GM19043 (cell line): ENCODE results near the gene CAMK2G.
"Not testable (repeated sequence)": the region's sequence is repeated elsewhere in the genome, so short reads cannot be mapped to it uniquely, and the experiment has no call there.

Experiments used
- ATAC-seq: cut with Tn5 transposase; IDR thresholded peaks from one replicate; pipeline ENCODE4 v1.9.1; 2021; ENCODE audit warnings: low read depth; ENCODE audit not compliant: unreplicated experiment

Gene CAMK2G

DNA sequence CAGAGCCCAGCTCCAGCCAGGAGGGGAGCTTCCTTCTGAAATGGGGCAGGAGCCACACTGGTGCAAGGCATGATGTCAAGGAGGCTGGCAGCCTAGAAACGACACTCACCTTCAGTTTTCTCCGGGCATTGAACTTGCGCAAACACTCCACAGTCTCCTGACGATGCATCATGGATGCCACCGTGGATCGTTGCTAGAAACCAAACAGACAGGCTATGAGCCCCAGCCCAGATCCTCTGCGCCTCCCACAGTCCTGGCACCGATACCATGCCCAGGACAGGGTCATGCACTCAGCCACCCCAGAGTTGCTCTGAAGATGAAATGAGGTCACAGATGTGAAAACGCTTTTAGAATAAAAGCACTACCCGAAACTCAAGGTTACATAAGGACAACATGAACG, 32.0 kb downstream of the CAMK2G start:
- ATAC-seq = no peak

DNA sequence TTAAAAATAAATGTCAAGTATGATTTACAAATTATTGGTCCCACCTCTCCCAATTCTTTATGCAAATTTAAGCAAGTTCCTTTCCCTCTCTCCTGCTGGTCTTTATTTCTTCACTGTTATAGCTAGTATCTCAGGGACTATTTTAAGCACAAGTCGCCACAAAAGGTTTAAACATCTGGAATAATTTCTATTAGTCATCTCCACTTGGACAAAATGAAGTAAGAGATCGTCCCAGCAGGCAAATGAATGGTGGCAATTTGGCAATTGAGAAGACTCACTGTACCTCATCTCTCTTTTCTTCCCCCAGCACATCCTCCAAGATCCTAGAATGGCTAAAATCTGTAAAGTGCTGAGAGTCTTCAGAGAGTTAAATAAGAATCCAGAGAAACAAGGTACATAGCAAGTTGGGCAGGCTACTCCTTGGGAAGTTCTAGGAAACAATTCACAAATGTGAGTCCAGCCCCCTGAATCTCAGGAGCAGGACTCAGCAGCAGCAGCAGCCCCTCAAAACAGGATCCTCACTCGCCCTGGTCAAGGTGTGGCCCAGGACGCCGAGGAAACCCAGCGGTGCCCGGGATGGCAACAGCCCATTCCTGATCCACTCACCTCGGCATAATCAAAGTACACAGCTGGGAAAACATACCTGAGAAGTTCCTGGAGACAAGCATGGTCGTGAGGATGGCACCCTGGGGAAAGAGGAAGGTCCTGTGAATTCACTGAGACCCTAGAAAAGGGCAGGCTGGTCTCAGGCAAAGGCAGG, 32.6 kb downstream of the CAMK2G start:
- ATAC-seq = no peak

DNA sequence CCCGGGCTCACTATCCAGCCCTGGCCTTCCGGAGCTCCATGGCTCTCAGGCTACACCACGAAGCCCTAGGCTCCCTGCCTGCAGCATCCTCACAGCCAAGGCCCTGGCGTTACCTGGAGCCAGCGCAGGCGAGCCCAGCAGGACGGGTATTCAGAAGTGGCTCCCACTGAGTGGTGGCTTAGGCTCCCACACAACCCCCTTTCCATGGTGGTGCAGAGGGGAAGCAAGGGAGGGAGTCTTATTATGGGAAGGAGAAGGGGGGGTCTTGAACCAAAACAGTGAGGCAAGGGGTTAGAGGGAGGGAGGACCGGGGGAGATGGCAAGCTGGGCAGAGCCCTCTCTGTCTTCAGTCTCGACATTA, 33.3 kb downstream of the CAMK2G start:
- no peak for ATAC-seq

DNA sequence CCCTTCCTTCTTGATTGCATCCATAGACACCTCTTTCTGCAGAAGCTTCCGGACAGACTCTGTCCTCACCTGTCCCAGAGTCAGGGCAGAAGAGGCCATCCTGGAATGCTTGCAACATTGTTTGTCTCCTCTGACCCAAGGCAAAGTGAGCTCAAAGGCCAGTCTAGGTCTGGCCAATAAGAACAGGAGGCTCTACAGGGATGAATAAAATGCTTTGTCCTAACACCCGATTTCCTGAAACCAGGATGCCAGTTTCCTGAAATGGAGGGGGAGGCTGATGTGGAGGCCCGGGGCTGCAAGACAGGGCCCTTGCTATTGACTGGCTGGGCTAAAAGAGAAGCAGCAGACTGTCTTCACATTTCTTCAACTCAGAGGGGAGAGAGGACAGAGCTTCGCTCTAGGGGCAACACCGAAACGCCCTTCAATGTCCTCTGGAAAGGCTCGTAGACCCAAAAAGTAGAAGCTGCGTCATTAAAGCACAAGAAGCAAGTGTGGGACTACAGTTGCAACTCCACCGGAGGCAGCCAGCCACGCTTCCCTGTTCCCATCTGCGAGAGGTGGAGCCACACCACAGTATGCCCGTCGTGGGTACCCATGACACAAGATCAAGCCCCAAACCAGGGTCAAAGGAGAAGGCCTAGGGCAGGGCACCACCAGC, 33.8 kb downstream of the CAMK2G start:
- no peak for ATAC-seq

DNA sequence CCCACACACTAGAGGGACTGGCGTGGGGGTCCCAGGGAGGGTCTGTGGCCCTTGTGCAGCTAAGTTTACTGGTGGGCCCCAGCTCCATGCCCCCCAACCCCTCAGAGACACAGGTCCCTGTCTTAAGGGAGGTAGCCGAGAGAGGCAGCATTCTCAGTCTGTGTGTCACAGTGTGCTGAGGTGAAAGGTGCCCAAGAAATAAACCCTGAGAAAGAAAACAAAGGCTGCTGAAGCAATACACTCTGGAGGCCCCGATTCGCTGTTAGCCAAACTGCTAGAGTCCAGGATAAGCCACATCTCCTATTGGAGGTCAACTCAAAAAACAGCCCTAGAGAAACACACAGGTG, 34.3 kb downstream of the CAMK2G start:
- ATAC-seq = no peak

DNA sequence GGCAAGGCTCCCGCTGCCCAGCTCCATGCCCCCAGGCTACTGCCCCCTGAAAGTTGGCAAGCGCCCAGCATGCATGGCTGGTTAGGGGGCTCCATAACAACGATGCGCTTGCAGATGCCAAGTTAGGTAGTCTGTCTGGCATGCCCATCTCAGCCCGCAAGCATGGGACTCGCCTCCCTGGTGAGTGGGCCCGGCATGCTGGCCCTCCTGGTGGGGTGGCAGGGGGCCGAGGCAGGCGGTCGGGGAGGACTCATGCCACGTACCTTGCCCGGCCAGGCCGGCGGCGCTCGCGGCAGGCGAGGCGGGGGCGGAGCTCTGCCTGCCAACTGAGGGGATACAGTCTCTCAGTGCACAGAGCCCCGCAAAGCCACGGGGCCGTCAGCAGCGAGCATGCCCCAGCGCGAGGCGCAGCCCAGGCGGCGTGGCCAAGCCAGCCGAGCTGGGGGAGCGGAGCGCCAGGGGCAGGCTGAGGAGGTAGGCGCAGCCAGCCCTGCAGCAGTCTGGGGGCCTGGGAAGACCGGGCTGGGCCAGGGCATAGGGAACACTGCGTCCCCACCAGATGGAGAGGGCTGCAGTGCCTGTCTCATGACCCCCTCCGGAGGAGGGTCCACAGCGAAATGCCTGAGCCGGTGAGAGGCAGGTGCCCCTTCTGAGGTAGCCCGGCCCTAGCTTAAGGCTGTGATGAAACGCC, 34.9 kb downstream of the CAMK2G start:
- no peak for ATAC-seq

DNA sequence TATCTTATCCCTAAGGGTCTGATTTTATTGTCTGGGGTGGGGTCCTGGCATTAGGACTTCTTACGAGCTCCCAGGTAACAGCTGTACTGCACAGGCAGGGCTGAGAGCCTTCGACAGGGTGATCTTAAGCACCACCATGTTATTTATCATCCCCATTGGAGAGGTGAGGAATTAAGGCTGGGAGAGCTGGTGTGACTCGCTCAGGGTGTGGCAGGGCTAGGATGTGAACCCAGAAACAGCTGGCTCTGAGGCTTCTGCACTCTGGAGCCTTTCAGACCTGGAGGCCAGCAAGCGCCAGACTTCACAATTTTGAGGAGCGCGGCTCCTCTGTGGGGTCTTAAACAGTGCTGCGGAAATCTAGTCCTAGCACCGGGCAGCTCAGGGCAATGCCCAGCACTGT, 35.5 kb downstream of the CAMK2G start:
- ATAC-seq = no peak

DNA sequence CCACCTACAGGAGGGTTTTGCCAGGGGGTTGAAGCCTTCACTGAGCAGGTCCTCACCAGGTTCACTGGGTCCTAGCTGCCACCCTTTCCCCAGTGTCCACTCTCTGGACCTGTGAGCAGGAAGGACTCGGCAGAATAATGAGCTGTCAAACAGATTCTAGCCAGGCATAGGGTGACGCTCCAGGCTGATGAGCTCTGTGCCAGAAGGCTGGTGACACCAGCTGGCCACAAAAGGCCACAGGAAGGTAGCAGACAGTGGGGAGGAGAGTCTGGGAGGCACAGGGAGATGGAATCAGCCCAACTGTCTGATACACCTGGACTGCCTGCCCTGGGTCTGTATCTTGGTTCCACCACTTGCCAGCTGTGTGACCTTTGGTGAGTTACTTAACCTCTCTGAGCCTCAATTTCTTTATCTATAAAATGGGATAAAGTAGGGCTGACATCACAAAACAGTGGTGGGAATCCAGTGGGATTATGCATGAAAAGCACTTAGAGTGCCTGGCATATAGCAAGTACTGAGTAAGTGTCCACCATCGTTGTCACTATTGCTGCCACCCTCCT, 36.3 kb downstream of the CAMK2G start:
- ATAC-seq = no peak

DNA sequence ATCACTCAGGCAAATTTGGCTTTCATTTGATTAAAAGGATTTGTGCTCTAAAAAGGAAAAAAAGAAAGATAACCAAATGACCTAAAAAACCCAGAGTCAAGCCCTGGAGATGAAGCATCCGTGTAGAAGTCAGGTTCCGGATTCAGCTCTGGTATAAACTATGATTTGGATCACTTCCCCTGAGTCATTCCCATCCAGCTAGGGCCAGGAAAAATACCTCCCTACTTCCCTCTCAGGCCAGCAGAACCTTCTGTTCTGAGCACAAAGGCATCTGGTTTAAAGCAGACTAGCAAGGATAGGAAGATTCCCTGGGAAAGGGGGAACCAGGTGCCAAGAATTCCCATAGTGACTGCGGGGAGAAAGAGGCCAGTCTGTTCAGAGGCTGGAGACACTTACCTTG, 37.3 kb downstream of the CAMK2G start:
- no peak for ATAC-seq

DNA sequence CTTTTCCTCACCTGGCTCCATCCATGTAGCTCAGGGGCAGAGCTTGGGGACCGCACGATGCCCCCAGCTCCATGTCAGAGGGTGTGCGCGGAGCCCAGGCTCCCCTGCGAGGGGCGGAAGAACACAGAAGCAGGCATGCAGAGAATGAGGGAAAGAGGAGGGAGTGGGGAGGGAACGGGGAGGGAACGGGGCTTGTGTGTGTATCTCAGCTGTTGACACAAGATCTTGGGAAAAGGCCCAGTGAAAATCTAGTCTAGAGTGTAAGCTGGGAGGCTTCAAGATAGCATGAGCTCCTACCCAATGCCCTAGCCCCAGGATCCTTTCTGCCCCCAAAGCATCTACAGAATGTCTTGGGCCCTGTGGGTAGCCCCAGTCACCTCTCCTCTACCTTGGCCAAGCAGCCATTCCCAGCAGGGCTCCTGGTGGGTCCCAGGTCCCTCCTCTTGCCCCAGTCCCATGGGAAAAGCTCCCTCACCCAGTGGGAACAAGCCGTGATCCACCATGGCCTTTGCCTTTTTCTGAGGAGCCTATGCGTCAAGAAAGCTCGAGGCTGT, 37.9 kb downstream of the CAMK2G start:
- ATAC-seq = no peak

DNA sequence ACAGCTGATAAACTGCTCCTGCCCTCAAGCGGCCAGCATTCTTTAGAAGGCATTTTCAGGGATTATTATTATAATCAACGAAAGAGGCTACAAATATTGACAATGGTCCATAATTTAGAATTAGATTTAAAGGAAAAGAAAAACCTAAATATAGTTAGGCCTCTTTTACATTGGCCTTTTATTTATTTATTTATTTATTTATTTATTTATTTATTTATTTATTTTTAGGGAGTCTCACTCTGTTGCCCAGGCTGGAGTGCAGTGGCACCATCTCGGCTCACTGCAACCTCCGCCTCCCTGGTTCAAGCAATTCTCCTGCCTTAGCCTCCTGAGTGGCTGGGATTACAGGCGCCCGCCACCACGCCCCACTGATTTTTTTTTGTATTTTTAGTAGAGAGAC, 45.3 kb downstream of the CAMK2G start:
- not testable (repeated sequence) for ATAC-seq

DNA sequence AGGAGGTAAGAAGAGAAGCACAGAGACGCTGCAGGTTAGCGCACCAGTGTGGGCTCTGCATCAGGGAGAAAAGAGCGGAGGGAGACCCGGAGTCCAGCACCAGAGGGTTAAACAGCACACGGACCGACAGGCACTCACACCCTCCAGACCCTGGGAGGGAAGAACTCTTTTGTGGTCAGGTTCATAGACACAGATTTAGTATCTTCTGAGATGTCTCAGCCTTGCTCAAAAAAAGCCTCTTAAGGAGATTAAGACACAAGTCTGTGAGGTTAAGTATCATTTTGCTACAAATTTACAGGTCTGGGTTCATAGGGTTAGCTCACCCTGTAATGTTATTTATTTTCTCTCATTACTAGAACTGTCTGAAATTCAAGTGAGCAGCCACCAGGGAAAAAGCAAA, 46.2 kb downstream of the CAMK2G start:
- no peak for ATAC-seq

DNA sequence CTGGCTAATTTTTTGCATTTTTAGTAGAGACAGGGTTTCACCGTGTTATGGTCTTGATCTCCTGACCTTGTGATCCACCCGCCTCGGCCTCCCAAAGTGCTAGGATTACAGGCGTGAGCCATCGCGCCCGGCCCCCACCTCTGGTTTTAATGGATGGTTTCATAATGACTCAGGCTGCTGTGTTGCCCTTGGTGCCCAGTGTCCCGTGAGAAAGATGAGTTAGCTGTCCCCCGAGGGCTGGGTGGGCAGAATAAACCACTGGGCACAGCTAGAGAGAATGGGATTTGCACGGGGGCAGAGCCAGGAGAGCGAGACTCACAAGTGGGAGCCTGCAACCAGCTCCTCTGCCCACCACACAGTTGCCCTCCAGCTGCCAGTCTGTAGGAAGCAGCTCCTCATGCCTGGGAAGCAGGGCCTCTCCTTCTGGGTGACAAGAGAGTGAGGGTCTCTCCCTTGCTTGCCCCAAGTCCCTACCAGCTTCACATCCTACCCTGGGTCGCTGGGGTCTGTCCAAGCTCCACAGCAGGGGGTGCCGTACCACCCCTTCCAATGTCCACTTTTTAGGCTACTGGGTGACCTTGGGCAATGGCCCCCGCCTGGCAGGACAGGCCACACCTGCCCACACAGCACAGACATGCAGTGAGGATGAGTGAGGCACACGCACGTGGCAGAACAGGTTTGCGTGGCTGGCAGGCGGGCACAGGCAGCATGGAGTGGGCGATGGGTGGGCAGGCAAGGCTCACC, 46.8 kb downstream of the CAMK2G start:
- ATAC-seq = no peak

DNA sequence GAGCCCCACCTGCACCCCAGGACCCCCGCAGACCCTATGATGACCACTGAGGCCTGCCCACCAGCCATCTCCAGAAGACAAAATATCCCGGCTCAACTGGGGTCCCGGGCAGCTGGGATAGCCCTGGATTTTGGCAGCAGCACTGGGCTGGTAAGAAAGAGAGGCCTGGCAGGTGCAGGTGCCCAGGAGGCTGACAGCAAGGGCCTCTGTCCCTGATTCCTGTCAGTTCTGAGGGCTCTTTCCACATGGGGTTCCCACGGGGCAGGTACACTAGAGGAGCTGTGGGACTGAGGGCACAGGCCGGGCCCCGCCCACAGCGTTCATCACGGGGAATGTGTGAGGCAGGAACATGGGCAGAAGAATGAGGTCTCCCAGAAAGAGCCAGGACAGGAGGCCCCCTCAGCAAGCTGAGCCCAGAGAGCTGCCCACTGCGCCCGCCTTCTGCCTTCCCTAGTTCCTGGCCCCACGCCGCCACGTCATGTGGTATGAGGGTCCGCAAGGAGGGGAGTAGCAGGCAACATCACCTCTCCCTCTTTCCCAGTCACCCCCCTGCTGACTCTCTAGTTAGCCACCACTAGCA, 50.1 kb downstream of the CAMK2G start:
- ATAC-seq = no peak

DNA sequence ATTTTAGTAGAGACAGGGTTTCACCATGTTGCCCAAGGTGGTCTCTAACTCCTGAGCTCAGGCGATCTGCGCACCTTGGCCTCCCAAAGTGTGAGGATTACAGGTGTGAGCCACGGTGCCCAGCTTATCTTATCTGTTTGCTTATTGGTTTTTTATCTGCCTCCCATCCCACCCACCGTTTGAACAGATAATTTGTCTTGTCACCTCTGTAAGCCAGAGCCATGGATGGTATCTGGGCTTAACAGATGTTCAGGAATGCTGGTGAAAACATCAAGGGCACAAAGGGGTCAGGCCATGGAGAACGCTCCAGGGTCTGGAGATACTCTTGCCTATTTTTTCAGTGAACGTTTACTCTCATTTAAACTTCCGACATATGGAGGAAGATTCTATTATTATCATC, 51.0 kb downstream of the CAMK2G start:
- no peak for ATAC-seq

DNA sequence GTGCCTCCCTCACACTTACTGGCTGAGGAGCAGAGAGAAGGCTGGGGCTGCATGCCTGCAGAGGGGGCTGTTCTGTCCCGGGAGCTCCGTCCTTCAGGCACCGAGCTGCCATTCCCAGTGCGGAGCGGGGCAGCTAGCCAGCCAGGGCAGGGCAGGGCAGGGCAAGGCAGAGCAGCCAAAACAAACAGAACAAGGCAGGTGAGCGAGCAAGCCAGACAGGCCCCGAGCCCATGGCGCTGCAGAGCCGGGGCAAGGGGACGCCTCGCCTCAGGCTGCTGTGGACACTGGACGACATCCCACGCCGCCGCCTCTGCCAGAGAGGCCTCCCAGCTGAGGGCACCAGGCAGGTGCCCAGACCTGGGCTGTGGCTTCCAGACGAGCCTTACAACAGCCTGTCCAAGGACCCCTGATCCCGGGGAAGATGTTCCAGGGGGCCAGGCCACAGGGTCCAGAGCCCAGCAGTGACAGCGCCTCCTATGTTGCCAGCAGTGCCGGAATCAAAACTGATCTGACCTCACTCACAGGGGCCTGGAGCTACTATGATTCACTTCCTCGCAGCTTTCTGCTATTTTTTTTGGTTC, 54.8 kb downstream of the CAMK2G start:
- no peak for ATAC-seq

DNA sequence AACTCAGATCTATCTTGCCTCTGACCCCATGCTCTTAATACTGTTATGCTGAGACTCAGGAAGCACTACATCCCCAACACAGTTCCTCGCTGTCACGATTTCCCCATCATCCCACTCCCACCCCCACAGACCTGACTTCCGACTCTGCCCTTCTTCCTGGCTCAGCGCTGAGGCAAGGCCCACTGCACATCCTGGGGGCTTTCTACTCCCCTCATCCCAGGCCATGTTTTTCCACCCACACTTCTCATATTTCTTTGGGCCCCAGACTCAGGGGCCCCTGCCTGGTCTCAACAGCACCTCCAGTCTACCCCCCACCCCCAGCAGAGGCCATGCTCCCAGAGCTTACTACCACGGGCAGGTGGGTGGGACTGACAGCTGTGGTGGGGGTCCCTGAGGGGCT, 55.3 kb downstream of the CAMK2G start:
- no peak for ATAC-seq

DNA sequence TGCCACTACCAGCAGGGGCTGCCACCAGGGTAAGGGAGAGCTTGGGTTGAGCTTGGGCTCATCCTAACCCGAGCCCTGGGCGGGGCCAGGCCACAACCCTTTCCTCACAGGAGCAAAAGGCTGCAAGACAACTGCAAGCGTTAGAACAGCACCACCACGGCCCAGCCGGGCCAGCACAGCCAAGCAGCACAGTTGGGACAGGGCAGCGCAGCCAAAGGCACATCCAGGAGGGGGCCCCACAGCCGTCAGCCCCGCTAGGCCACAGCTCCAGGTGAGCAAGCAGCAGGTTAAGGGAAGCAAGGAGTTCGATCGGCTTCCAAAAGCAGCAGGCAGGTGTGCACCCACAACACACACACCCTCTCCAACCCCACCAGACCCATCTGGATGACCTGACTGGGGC, 56.0 kb downstream of the CAMK2G start:
- ATAC-seq = no peak

DNA sequence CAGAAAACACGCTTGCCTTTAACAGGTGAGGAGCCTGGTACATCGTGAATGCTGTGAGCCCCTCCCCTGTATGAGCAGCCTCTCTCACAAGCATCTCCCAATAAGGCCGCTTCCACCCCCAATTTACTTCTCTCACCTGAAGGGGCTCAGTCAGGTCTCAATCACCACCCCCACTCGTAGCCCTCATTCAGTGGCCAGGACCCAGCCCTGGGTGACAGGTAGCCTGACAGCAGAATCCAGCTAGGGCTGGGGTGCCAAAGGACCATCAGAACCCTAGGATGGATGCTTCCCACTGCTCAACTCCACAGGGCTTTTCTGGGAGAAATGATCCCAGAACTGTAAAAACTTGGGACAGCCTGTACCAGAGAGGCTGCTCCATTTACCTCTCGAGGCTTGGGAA, 56.5 kb downstream of the CAMK2G start:
- ATAC-seq = no peak
